HG02981 (cell line): ENCODE results near the gene NLRP3.
A peak's percentile ranks its signal among the peaks of the same experiment; 100 is the strongest.
"Not testable (repeated sequence)": the region's sequence is repeated elsewhere in the genome, so short reads cannot be mapped to it uniquely, and the experiment has no call there.

Source experiments
- ATAC-seq: cut with Tn5 transposase; IDR thresholded peaks from one replicate; pipeline ENCODE4 v1.9.1; 2021; ENCODE audit warnings: mild to moderate bottlenecking, moderate library complexity; ENCODE audit not compliant: unreplicated experiment

The NLRP3 gene

DNA sequence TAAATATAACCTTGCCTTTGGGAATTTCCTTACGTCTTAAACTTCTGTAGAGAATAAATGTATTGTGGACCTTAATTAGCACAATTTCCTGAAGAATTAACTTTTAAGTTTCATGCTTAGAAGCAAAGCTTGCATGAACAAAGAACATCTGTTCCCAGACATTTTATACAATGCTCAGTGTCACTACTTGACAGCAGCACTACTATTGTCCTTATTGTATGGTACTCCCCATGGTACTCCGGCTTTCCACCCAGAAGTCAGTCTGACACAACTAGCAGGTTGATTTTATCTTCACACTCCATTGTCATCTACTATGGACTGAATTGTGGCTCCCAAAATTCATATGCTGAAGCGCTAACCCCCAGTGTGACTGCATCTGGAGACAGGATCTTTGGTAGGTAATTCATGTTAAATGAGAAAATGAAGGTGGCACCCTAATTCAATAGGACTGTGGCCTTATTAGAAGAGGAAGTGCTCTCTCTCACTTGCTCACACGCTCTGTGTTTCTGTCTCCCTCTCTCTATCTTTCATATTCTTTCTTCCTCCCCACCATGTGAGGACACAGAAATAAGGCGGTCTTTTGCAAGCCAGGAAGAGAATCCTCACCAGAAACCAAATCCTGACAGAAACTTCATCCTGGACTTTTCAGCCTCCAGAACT, 52.6 kb downstream of the NLRP3 start:
- ATAC-seq: no peak

DNA sequence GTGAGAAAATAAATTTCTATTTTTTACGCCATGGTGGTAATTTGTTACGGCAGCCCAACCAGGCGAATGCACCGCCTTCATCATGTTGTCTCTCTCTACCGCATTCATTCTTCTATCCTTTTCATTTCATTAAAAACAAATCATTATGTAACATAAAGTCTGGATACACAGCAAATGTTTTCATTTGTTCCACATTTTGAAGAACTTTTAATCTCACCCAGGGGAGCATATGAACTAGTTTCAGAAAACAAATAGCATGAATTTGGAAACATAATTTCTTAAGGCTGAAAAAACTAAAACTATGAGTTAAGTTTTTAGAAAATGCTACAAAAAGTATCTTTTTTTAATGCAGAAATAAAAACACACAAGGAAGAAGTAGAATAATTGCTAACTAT, 53.2 kb downstream of the NLRP3 start:
- no peak for ATAC-seq

DNA sequence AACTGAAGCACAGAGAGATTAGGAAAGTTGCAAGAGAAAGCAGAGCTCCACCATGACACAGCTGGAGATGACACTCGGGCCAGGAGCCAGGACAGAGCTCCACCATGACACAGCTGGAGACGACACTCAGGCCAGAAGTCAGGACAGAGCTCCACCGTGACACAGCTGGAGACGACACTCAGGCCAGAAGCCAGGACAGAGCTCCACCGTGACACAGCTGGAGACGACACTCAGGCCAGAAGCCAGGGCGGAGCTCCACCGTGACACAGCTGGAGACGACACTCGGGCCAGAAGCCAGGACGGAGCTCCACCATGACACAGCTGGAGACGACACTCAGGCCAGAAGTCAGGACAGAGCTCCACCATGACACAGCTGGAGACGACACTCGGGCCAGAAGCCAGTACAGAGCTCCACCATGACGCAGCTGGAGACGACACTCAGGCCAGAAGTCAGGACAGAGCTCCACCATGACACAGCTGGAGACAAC, 55.0 kb downstream of the NLRP3 start:
- not testable (repeated sequence) for ATAC-seq

DNA sequence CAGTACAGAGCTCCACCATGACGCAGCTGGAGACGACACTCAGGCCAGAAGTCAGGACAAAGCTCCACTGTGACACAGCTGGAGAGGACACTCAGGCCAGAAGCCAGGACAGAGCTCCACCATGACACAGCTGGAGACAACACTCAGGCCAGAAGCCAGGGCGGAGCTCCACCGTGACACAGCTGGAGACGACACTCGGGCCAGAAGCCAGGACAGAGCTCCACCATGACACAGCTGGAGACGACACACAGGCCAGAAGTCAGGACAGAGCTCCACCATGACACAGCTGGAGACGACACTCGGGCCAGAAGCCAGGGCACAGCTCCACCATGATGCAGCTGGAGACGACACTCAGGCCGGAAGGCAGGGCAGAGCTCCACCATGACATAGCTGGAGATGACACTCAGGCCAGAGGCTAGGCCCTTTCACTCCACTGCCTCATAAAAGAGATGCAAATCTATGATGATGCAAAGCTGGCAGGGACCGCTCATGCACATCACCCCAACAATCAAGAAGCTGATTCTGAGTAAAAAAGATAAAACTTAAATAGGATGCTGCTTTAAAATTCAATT, 55.6 kb downstream of the NLRP3 start:
- no peak for ATAC-seq

DNA sequence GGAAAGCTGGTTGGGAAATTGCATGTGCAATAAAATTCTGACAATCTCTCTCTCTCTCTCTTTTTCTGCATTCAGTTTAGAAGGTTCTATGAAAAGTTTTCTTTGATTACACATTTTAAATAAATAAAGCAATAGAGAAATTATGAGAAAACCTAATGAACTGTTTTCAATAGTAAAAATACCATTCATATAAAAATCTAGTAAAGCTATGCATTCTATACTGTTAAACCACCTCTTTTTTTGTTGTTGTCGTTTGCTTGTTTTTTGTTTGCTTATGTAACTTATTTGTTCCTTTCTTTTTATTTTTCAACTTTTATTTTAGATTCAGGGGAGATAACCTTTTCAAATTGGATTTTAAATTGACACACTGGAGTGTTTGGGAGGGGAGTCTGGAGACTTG, 56.1 kb downstream of the NLRP3 start:
- ATAC-seq: no peak

DNA sequence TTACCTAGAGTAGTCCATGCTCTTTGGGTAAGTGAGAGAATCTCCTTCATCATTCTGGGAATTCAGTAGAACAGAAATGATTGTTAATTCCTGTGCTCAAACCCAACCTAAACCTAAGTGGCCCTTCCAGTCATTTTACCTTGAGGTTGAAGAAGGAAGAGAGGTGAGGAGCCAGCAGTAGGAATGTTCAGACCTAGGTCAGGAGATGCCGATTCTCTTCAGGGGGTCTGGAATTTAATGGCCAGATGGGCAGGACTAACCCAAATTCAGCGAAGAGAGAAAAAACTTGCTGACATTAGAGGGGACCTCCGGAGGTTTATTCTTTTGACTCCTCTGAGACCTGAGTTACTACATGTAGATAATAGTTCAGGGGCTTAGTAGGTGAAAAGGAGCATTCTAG, 58.4 kb downstream of the NLRP3 start:
- no peak for ATAC-seq

DNA sequence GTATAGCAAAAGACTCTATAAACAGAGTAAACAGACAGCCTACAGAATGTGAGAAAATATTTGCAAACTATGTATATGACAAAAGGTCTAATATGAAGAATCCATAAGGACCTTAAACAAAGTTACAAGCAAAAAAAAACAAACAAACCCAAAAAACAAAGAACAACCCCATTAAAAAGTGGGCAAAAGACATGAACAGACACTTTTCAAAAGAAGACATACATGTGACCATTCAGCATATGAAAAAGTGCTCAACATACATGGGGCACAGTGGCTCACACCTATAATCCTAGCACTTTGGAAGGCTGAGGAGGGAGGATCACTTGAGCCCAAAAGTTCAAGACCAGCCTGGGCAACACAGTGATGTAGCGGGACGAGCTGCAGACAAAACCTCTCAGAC, 59.8 kb downstream of the NLRP3 start:
- ATAC-seq: no peak

DNA sequence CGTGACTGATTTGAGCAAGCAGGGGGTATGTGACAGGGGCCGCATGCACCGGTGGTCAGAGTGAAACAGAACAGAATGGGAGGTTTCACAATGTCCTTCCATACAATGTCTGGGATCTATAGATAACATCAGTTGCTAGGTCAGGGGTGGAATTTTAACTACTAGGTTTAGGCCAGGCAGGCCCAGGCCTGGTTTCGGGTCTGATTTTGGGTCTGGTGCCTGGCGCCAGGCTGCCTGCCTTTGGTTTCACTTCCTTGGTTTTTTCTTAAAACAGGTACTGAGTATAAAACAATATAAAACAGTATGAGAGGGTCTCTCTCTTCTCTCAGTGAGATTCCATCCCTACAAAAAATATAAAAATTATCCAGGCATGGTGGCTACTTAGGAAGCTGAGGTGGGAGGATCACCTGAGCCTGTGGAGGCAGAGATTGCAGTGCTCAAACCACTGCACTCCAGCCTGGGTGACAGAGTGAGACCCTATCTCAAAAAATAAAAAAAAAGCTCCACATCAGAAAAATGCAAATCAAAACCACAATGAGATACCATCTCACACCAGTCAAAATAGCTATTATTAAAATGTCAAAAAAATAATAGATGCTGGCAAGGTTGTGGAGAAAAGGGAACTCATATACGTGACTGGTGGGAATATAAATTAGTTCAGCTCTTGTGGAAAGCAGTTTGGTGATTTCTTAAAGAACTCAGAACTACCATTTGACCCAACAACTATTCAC, 60.5 kb downstream of the NLRP3 start:
- ATAC-seq: peak; percentile 50

DNA sequence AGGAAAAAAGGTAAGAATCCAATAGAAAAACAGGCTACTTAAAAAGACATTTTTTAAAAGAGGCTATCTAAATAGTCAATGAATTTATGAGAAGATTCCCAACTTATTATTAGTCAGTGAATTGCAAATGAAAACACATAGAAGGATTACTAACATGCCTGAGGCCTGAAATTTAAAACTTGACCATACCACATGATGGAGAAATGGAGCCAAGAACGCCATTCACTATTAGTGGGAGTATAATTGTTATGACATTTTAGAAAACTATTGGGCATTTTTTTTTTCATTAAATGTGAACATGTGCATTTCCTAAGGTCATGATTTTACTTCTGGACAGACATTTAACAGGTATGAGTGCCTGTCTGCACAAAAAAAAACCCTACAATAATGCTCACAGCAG, 66.8 kb downstream of the NLRP3 start:
- no peak for ATAC-seq

DNA sequence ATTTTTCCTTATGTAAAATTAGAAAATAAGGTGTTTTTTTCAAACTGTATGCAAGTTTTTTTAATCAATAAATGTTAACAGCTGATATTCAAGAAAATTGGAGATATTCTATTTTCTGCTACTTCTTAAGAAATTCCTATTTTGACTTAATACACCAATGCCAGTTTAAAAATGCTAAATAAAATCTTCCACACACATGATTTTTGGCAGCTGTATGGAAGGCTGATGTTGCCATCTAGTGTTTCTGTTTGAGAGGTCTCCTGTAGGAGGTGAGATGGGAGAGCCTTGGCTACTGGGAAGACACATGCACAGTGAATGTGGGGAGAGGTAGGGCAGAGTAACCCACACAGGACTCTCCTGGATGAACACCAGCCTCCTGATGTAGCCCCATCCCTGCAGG, 71.1 kb downstream of the NLRP3 start:
- no peak for ATAC-seq

DNA sequence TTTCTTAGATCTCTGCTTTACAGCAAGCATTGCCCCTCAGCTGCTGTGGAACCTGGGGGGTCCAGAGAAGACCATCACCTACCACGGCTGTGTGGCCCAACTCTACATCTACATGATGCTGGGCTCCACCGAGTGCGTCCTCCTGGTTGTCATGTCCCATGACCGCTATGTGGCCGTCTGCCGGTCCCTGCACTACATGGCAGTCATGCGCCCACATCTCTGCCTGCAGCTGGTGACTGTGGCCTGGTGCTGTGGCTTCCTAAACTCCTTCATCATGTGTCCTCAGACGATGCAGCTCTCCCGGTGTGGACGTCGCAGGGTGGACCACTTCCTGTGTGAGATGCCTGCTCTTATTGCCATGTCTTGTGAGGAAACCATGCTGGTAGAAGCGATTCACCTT, 75.4 kb downstream of the NLRP3 start:
- ATAC-seq: no peak

DNA sequence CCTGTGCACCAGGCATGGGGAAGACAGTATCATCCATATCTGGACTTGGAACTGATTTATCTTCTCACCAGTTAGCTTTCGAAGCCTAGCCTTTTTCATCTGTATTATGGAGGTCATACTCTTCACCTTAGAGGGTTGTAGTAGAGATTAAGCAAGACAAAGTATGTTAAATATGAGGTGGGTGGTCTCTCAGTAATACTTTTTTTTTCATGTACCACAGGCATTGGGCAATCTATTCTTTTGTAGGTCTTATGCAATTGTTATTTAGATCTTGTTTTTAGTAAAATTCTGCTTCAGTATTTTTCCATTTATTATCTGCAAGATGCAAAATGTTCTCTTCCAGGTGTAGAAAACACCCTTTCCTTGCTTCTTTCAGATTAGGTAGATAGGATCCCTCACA, 77.1 kb downstream of the NLRP3 start:
- ATAC-seq: no peak

DNA sequence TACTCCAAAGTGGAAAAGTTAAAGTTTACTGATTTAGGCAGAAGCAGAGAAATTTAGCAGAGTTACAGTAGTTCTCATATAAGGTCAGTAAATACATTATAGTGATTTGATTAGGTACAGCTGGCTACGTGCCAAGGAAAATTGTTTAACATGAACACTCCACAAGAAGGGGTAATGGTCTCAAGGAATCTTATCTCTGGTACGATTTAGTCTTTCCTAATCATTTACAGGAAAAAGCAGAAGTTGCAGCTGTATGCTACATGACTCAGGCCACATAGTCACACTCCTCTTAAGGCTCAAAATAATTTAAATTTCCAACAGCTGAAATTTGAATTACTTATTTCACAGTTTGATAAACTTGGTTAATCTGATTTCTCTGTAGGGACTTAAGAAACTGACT, 78.8 kb downstream of the NLRP3 start:
- ATAC-seq: peak; percentile 89

DNA sequence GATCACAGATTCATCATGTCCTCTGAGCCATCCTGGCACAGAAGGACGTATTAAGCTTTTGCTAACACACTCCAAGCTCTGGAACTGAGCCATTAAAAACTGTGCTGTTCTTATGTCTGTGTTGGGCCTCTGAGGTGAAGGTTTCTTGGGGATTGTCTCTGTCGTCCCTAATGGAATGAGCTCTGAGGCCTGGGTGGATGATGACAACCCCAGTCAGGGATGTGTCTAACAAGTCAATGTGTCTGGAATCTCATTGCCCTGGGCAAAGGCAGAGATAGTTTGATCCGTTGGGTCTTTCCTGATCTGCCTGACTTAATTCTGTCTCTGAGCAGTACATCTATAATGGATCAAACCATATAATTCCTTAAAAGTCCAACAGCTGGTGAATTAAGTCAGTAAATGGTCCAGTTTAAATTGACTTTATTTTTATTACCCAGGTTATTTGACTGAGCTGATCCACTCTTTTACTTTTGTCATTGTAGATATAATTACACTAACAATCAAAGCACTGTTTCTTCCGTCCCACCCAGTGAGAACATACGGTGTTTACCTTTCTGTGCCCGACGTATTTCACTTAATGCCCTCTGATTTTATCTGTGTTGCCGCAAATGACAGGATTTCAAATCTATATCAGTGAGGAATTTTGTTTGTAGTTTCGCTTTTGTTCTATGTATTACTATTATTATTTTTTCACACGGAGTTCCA, 80.8 kb downstream of the NLRP3 start:
- no peak for ATAC-seq
